ENCODE measurements around the gene CDK5RAP1. TPM values are rescaled to one million over a fixed set of nuclear protein-coding genes. Genes with fewer than 3 reads are reported as not detected.
"Not testable (repeated sequence)": the region's sequence is repeated elsewhere in the genome, so short reads cannot be mapped to it uniquely, and the experiment has no call there.

The CDK5RAP1 gene, protein sequence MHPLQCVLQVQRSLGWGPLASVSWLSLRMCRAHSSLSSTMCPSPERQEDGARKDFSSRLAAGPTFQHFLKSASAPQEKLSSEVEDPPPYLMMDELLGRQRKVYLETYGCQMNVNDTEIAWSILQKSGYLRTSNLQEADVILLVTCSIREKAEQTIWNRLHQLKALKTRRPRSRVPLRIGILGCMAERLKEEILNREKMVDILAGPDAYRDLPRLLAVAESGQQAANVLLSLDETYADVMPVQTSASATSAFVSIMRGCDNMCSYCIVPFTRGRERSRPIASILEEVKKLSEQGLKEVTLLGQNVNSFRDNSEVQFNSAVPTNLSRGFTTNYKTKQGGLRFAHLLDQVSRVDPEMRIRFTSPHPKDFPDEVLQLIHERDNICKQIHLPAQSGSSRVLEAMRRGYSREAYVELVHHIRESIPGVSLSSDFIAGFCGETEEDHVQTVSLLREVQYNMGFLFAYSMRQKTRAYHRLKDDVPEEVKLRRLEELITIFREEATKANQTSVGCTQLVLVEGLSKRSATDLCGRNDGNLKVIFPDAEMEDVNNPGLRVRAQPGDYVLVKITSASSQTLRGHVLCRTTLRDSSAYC
- 14.4 TPM for total RNA-seq (ENCODE audit: insufficient read depth, low replicate concordance)

DNA sequence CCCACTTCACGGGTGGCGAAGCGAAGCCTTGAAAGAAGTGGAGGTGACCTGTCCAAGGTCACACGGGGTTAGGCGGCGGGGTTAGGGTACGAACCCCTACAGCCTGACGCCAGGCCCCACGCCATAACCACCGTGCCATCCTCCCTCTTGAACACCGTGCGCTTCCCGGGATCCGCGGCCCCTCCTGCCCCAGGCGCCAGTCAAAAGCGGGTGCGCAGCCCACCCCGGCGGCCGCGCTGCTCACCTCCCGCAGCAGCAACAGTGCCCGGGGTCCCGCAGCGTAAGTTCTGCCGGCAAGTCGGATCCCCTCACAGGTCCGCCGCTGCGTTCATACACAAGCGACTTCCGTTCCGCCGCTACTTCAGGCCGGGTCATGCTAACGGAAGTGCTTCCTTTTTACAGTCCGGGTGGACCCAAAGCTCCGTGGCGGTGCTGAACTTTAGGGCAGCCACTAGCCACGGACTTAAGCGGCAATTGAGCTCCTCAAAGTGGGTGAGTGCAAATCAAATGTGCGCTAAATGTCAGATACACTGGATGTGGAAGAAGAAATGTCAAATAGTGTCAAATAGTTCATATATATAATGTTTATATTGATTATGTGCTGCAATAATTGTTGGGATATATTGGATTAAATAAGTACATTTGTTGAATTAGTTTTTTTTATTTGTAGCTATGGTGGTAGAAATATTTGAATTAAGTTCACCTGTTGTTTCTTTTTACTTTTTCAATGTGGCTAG is at the start of gene CDK5RAP1:
Gene CDK5RAP1 (minus strand): TSS at position 336 of the 737 bp plus-strand sequence. CDS start 4,455 bp downstream, outside the sequence.
- DNase-seq (ENCODE audit: low spot score): peak; percentile 90

DNA sequence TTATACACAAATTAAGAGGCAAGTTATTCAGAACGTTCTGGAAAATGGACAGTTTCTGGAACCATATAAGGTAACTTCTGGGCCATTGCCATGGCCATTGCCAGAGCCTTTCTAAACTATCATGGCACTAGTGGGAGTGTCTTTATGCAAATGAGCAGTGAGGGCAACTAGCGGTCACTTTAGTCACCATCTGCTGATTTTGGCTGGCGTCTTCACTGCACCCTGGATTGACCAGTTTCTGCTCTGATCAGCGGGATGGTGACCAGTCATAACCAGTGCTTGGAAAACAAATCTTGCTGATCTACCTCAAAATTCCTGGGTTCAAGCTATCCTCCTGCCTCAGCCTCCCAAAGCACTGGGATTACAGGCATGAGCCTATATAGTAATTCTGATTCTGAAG is 49.5 kb upstream of the CDK5RAP1 start:
- no peak for DNase-seq (ENCODE audit: low spot score)

DNA sequence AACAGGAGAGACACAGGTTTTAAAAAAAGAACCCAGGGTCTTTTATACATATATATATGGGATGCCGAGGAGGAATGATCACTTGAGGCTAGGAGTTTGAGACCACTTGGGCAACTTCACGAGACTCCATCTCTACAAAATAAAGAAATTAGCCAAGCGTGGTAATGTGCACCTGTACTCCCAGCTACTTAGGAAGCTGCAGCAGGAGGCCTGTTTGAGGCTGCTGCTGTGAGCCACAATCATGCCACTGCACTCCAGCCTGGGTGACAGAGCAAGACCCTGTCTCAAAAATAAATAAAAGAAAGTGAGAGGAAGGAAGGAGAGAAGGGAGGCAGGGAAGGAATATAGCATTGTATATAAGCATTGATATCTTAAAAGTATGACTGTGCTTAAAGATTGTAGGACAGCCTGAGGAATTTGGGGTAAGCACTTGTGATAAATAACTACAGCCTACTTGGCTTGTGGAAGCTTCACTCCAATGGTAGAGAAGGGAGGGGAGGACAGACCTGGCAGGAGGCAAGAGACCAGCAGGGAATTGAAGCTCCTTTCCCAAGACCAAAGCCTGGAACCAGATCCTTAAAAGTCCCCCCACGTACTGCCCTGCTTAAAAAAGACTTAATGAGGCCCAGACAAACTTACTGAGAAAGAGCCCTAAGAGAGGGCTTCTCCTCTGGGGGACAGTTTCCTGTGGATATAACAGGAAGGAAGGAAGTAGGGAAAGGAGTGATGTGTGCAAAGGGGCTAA is 44.7 kb upstream of the CDK5RAP1 start:
- no peak for DNase-seq (ENCODE audit: low spot score)

DNA sequence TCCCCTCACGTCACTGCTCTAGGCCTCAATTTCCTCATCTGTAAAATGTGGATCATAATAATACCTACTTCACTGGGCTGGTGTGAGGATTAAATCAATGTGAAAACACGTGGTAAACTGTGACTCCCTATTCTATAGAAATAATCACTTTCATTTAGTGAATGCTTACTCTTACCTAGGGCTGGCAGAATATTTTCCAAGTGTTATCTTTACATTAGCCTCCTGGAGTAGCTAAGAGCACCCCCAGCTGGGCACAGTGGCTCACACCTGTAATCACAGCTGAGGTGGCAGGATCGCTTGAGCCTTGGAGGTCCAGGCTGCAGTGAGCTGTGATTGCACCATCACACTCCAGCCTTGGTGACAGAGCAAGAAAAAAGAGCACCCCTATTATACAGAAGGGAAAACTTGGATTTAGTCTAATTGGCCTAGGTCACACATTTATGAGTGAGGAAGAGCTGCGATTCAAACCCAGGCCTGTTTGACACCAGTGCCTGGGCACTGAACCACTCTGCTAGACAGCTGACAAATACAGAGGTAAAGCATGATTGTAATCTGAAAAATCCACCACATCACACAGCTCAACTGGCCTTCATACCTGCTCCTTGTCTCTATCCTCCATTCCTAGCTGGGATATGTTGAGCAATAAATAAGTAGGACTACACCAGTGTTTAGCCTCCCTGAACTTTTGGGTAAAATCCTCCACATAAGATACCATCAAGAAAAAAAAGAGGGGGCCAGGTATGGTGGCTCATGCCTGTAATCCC is 43.7 kb upstream of the CDK5RAP1 start:
- no peak for DNase-seq (ENCODE audit: low spot score)

DNA sequence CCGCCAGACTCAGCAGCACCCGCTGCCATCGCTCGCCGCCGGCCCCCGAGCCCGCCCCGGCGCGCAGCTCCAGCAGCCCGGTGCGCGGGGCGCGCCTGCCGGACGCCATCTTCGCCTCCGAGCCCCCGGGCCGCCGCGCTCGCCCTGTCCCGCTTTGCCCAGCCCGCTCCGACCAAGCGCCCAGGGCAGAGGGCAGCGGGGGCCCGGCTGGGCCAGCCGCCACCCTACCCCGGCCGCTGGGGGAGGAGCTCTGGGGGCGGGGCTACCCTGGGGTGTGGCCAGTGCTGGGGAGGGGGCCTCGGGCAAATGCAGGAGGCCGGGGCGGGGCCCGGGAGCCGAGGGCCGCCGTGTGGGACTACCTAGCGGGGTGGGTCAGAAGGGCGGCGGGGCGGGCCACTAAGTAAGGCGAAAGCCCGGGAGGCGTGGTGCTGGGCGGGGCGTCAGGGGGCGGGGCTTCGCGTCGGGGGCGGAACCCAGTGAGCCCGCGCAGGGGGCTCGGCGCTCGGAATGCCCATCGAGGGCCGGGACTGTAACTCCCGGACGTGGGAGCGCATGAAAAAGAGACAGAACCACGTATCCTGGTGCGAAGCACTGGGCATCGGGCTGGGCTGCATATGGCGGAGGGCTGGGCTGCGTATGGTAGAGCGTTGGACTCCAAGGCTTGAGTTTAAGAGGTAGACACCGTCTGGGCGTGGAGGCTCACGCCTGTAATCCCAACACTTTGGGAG is 42.4 kb upstream of the CDK5RAP1 start, which contains the start of gene SNTA1:
Gene SNTA1 (minus strand): TSS at position 252 of the 728 bp plus-strand sequence. CDS start 143 bp downstream, at position 109.
- DNase-seq (ENCODE audit: low spot score): peak; percentile 76

DNA sequence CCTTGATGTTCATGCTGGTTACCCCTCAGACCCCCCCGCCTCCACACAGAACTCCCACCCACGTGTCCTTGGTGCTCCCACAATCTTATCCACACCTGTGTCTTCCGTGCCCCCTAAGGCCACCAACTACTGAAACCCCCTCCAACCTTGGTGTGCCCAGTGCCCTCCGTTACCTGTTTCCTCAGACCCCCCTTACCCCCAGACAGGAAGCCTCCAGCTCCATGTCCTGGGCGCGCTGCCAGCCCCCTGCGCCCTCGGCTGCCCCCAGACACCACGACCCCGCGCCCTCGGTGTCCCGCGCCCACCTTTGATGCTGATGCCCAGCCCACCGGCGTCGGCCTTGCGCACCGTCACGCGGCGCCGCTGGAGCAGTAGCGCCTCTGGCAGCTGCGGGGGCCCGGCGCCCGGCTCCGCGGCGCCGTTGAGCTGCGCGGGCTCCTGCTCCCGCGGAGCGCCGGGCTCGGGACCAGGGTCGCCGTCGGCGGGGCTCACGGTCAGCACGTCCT is 41.7 kb upstream of the CDK5RAP1 start:
- no peak for DNase-seq (ENCODE audit: low spot score)

DNA sequence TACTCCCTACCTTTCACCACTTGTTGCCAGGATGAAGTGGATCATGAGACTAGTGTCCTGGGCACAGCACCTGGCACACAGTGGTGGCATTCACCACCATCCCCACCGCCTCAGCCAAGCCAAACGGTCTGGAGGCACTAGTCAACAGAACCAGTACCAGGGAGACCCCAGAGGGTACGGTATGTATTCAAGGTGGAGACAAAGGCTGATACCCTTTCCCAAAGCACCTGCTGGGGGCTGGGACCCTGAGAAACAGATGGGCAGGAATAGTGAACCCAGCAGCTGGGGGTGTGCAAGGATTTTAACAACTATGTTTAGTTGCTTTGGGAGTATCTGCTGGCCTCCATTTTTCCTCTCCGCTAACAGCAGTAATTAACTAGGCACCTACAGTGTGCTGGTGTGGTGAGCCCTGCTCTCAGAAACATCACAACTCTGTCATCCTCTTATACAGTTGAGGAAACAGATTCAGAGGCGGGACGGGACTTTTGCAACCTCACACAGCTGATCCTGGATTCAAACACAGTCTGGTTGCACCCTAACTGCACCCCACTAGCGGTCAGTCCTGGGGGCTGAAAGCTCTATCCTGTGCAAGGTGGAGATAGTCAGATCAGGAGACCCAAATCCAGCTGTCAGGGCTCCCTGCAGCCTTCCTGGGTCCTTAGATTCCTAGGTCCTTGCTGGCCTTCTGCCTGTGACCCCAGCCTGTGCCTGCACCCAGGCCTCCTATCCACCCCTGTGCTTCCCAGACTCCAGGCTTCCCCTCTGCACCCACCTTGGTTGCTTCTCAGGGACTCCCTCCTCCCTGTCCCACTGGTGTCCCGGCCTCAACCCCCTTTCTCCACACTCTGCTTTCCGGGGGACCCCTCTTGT is 41.1 kb upstream of the CDK5RAP1 start:
- no peak for DNase-seq (ENCODE audit: low spot score)

DNA sequence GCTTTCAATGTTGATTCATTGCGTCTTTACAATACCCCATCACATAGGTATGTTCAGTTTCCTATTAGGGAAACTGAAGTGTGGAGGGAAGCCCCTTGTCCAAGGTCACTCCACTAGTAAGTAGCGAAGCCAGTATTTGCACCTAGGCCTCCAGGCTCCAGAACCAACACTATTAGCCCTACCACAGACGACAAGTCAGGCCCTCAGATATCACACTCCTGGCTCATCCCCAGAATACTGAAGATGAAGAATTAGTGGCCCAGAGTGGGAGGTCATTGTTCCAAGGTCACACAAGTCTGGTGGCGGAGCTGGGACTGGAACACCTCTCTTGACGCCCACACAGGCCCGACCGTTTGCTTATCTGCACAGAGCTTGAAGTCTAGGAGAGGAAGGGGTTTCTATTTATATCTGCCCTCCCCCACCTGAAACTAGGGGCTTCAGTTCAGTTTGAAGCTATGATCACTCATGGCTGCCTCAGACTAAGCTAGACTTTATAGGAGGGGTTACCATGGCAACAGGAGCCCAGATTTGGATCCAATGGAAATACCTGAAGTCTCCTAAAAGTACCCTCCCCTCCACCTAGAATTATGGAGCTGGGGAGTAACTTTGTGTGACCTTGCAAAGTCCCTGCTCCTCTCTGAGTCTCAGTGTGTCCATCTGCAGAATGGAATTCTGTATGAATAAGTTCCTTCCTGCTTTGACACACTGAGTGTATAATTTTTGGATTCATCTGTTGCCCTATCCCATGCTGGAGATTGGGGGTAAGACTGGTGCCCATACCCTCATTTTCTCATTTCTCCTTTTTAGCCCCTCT is 40.0 kb upstream of the CDK5RAP1 start:
- DNase-seq (ENCODE audit: low spot score): no peak

DNA sequence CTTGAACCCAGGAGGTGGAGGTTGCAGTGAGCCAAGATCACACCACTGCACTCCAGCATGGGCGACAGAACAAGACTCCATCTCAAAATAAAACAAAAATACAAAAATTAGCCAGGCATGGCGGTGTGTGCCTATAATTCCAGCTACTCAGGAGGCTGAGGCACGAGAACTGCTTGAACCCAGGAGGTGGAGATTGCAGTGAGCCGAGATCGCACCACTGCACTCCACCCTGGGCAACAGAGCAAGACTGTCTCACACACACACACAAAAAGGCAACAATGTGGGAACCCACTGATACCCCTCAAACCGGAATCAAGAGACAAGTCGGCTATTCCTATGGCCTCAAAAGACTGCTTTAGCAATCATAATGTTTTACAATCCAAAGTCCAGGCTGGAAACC is 39.2 kb upstream of the CDK5RAP1 start:
- DNase-seq (ENCODE audit: low spot score): not testable (repeated sequence)

DNA sequence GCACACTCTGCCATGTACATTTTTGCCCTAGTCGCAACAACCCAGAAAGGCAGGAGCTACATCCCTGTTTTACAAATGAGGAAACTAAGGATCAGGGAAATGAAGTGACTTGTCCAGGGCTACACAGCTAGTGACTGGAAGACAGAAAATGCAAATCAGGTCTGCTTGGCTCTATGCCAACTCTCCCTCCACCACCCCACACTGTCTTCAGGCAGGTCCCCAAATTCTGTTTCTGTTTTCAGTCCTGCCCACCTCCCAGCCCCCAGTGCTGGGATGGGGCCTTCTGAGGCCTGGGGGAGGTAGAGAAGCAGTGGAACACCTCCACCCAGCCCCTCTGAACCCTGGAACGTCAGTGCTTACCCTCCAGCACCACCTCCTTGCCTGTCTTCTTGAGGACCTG is 37.2 kb upstream of the CDK5RAP1 start:
- no peak for DNase-seq (ENCODE audit: low spot score)

DNA sequence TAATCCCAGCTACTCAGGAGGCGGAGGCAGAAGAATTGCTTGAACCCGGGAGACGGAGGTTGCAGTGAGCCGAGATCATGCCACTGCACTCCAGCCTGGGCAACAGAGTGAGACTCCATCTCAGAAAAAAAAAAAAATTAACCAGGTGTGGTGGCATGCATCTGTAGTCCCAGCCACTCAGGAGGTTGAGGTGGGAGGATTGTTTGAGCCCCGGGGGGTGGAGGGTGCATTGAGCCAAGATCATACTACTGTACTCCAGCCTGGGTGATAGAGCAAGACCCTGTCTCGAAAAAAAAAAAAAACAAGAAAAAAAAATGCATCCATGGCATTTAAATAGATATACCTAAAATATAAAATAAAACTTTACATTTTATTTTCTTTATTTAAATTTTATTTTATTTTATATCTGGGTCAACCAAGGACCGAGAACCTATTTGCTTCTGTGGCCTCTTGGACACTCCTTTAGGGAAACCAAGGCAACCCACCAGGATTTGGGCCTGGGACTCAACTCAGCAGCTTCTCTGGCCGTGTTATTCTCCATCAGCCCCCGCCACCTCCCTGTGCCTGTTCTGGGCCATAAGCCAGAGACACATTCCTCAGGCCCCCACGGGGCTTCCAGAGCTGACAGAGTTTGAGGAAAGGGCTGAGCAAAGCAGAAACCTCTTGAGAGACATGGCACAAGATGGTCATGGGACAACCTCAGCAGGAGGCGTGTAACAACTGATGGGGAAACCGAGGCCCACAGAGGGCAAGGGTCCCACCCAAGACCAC is 36.0 kb upstream of the CDK5RAP1 start:
- DNase-seq (ENCODE audit: low spot score): peak; percentile 64

DNA sequence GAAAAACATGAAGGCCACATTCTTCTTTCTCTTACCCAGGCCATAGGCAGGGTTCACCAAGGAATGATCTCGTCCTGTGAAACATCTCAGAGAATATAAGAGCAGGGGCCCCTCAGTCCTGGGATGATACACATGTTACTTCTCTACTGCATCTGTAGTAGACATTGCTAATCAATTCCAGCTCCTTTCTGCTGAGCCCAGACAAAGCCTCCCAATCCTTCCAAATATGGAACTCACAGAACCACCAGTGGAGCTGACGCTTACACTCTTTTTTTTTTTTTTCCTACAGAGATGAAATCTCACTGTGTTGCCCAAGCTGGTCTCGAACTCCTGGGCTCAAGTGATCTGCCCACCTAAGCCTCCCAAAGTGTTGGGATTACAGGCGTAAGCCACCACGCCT is 33.1 kb upstream of the CDK5RAP1 start:
- DNase-seq (ENCODE audit: low spot score): no peak

DNA sequence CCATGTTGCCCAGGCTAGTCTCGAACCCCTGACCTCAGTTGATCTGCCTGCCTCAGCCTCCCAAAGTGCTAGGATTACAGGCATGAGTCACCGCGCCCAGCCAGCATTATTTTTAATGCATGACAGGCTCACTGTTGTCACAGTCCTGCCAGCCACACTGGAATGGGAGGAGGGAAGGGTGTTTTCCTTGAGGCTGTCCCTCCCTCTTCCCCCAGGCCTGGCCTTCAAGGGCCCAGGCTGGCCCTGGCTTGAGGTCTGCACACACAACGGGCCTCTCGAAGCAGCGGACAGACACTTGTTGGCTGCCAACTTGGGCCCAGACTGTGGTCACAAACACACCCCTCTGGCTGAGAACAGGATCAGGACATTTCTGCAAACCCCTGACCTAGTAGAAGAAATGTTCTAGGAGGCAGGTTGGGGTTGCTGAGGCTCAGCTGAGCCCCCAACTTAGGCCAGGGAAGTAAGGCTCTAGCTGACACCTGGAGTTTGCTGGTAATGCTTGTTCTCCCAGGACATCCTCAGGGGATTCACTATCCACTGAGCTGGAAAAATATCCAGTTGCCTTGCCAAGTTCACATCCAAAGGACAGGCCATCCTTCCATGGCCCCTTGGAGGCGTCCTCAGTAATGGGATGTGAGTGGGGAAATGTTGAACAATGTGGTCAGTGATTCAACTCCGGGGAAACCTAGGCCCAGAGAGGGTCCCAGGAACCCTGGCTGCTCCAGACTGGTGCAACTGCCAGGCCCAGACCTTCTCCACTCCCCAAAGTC is 32.3 kb upstream of the CDK5RAP1 start:
- no peak for DNase-seq (ENCODE audit: low spot score)

DNA sequence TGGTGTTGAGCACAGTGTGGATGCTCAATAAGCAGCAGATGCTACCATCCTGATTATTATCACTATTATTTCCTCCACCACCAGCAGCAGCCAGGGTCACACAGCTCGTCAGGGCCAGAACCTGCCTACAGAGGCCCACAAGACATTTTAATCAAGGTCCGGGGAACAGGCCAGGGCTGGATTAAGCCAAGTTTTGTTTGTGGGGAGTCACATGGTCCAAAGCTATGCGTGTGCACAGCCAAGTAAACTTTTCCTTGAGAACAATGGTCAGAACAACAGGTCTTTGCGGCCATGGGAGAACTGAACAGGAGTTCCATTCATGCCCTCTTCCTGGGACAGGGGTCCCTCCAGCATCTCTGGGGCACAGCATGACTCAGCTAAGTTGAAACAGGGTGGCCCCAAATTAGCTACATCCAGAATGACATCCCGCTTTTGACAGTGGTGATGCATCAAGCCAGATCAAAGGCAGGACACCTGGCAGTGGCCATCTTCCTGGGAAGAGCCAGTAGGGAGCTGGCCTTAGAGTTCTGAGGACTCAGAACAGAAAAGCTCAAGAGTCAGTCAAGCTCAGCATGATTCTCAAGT is 30.6 kb upstream of the CDK5RAP1 start:
- DNase-seq (ENCODE audit: low spot score): no peak

DNA sequence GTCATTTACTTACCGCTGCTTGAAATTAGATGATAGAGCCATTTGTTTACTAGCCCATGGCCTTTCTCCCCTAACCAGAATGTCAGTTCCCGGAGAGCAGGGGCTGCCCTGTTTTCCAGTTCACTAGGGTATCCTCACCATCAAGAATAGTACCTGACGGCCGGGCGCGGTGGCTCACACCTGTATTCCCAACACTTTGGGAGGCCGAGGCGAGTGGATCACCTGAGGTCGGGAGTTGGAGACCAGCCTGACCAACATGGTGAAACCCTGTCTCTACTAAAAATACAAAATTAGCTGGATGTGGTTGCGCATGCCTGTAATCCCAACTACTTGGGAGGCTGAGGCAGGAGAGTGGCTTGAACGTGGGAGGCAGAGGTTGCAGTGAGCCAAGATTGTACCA is 22.6 kb upstream of the CDK5RAP1 start:
- DNase-seq (ENCODE audit: low spot score): not testable (repeated sequence)
